Measurements from ENCODE around the gene TAB2.

GRCh38 chr6:149372062-149372461, 54.5 kb downstream of the TAB2 start:
- TF ChIP-seq REST (IDR thresholded peaks at IDR 0.05; ENCODE audit: low read depth) = no peak
- TF ChIP-seq MAX (IDR thresholded peaks at IDR 0.05) = no peak
- TF ChIP-seq USF1 (IDR thresholded peaks at IDR 0.05) = no peak
- no peak for TF ChIP-seq TAF1 (IDR thresholded peaks at IDR 0.05; ENCODE audit: low read depth)
- TF ChIP-seq CREB1 (IDR thresholded peaks at IDR 0.05; ENCODE audit: low read depth) = no peak
- TF ChIP-seq RAD21 (IDR thresholded peaks at IDR 0.05; ENCODE audit: low read depth) = no peak
- TF ChIP-seq TCF12 (IDR thresholded peaks at IDR 0.05; ENCODE audit: low read depth) = no peak
- TF ChIP-seq YY1 (IDR thresholded peaks at IDR 0.05; ENCODE audit: low read depth) = no peak
- TF ChIP-seq CEBPB (IDR thresholded peaks at IDR 0.05) = no peak

All from Ishikawa (cell line).